Measurements from ENCODE around the gene SF1.

The SF1 gene

DNA sequence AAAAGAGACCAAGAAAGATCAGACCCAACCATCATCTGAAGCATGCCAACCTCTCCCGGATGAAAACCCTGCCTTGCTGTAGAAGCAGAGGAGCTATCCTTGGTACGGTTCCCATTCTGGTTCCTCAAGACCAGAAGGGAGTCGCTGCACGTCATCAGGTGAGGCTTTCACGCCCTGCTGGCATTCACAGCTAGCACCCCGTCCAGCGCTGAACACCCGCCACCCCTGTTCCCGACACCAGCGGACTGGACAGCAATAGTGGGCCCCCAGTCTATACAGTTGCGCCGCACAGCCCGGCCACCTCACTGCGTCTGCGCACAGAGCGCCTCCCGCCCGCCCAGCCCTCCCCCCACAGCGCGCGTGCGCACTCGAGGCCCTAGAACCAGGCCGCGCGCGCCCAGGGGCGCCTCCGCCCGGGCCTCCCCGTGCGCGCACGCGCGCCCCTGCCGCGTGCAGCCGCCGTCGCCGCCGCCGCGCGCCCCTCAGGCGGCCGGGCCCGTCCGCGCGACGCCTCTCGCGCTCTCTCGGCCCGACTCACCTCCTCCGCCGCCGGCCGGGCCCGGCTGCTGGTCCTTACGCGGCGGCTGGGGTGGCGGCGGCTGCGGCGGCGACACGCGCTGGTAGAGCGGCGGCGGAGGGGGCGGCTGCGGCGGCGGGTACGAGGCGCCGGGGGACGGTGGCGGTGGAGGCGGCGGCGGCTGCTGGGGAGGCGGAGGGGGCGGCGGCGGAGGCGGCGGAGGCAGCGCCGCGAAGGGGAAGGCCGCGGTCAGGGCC lies 706 bp downstream of the SF1 start:
- peak in 12 of 14 donors; percentile 60 to 88 (median 74) for DNase-seq

DNA sequence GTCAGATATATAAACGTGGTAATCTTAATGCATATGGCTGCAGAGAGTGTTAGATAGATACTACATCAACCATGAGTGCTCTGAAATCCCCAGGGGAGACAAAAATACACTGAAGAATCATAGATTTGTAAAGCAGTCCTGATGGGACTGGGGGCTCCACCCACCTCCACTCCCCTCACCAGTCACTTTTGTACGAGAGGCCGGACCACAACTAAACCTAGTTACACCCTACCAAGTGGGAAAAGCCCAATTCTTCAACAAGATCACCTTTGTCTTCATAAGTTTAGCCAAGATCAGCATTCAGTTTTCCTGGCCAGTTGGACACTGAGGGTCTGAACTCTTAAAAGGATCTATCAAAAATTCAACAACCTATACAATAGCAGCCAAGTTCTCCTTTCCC lies 1.5 kb downstream of the SF1 start:
- DNase-seq: no peak

DNA sequence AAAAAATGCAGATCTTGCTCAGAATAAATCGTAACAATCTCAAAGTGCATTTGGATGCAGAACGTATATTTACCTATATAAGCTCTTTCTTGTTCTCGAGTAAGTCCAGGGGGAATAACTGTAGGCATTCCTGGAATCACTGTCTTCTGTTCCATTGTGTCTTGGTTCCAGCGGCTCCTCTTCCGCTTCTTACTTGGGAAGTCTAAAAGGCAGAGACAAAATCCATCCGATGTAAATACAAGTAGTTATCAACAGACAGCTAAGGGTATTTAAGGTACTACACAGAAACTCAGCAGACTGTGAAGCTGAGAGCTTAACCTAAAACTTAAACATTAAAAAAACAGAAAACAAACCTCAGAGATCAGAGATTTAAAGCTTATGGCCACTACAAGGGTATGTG lies 1.9 kb downstream of the SF1 start:
- no peak for DNase-seq

GRCh38 chr11:64774144-64774543 lies 4.2 kb downstream of the SF1 start:
- DNase-seq: no peak

DNA sequence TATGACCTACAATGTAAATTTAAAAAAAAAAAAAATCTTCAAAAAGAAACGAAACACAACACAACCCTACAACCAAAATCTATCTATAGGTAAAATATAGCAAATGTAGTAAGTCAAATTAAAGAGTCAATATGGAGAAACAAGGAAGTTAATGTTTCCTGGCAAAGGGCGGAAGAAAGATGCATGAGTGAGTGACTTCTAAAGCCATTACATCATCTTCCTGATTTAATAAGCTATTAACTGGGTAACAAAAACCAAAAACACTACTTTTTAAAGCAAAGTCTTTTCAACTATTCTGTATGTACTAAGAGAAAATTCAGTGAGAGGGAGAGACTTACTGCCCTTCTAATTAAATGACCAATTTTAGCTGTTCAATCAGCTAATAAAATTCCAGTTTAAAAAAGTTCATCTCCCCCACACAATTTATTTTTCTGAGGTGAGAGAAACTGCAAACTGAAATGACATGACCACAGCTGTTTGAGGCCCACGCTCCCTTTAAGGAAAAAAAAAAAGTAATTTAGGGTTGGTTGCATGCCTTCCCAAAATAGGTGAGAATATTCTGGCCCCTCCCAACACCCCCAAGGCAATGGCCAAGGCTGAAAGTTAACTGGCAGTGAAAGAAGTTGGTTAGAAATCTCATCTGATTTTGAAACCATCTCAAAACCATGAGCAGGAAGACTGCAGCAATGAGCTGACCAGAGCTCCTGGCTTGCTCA lies 5.9 kb downstream of the SF1 start:
- no peak for DNase-seq

- no peak for DNase-seq
Observed at GRCh38 chr11:64771861-64772260, 6.5 kb downstream of the SF1 start.

- DNase-seq: no peak
Observed at GRCh38 chr11:64770120-64770519, 8.2 kb downstream of the SF1 start.

- DNase-seq: no peak
Observed at GRCh38 chr11:64769283-64769682, 9.1 kb downstream of the SF1 start.

DNA sequence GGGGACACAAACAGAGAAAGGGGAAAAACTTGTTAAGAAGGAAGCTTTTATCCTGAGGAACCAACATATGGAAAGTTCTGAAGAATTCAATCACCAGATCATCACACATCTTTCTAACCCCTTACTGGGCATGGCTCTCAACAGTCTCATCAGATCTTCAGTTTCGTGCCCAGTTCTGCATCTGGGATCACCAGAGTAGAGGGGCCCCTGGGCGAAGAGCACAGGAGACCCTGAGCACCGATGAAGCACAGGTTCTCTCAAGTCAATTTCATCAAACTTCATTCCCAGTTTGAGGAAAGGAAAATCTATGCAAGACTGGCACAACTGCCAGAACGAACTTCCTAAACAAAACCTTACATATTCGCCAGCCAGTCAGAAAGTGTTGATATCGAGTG lies 10.0 kb downstream of the SF1 start:
- DNase-seq: no peak

- peak in 3 of 14 donors; percentile 6 to 47 (median 14) for DNase-seq
Observed at GRCh38 chr11:64767344-64768299, 10.7 kb downstream of the SF1 start.

- DNase-seq: no peak
Observed at GRCh38 chr11:64766881-64767280, 11.5 kb downstream of the SF1 start.

DNA sequence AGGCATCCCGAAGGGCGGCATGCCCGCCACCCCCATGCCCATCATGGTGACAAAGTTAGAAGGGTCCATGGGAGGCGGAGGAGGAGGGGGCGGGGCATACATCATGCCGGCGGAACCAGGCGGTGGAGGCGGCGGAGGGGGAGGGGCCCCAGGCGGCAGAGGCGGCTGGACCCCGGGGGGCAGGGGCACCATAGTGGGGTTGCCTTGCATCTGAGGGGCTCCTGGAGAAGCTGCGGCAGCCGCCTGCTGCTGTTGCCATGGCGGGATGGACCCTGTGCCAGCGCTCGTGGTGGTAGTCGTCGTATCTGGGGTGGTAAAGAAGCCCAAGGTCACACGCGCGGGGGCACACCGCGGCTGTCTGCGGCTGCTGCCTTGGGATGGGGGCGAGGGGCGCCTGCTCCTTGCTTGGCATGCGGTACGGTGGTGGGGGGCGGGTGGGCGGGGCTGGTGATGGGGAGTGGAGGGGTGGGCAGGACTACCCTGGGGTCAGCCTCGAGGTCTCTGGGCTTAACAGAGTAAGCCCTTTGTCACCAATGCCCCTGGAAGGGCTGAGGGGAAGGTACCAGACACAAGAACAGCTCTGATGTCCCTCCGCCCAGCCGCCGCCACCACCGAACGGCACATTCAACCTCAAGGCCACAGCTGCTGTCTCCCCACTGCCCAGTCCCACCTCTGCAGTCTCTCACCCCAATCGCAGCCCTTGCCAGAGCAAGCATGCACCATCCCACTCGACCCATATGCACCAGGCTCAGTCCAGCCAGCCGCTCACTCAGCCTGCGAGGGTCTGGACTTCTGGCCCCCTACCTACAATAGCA lies 12.3 kb downstream of the SF1 start:
- DNase-seq: no peak

DNA sequence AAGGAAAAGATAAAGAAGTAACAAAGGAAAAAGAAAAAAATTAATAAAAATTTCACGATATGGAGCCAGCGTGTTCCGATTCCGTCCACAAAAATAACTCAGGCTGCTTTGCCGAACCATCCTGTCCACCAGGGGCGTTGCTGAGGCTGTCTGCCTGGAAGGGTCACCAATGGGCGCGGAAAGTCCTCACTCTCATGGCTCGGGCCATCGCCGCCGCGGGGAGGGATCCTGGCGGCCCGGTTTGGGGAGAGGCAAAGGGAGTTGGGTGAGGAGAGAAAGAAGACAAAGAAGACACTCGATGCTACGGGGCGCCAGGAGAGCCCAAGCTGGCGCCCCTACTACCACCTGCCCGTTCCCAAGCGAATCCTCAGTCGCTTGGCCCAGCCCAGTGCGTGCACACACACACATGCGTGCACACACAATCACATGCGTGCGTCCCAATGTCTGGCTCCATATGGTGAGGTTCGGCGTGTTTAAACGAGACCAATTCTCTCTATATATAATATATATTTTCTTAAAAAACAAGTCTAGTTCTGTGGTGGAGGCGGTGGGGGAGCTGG lies 13.0 kb downstream of the SF1 start:
- DNase-seq: peak in 1 of 14 donors; percentile 27

DNA sequence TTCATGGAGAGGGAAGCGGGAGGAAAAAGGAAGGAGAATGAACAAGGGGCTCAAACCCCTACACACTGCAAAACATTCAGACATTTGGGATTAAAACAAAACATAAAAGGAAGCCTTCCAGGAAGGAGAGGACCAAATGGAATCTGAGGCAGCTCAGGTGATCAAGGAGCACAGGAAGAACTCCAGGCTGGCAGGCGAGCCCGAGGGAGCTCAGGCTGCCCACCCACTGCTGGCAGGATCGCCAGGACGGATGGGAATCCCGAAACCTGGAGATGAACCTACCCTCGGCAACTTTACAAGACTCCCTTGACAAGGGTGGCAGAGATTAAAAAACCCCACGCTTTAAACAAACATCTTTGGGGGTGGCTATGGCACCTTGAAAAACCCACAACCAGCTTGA lies 13.6 kb downstream of the SF1 start:
- DNase-seq: no peak

- no peak for DNase-seq
Observed at GRCh38 chr11:64764040-64764611, 14.2 kb downstream of the SF1 start.

DNA sequence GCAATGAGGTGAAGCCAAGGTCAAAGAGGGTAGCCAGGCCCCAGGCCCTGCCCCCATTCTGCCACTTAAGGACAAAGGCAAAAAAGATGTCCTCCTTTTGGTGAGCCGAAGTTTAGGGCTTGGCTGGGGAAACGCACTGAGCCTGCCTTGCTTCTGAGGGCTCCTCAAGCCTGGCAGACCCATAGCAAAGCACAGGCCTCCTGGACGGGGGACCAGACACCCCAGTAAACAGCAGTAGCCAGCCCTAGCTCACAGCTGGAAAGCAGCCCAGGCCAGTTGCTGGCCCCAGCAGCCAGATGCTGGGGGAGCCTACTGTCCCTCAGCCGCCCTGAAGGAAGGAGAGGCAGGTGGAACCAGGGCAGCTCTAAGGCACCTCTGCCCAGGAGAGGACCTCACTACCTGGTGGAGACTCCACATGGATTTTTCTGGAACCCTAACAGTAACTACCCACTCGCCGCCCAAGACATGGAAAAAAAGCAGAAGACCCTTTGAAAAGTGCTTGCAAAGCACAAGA lies 14.8 kb downstream of the SF1 start:
- peak in 6 of 14 donors; percentile 29 to 54 (median 40) for DNase-seq

DNA sequence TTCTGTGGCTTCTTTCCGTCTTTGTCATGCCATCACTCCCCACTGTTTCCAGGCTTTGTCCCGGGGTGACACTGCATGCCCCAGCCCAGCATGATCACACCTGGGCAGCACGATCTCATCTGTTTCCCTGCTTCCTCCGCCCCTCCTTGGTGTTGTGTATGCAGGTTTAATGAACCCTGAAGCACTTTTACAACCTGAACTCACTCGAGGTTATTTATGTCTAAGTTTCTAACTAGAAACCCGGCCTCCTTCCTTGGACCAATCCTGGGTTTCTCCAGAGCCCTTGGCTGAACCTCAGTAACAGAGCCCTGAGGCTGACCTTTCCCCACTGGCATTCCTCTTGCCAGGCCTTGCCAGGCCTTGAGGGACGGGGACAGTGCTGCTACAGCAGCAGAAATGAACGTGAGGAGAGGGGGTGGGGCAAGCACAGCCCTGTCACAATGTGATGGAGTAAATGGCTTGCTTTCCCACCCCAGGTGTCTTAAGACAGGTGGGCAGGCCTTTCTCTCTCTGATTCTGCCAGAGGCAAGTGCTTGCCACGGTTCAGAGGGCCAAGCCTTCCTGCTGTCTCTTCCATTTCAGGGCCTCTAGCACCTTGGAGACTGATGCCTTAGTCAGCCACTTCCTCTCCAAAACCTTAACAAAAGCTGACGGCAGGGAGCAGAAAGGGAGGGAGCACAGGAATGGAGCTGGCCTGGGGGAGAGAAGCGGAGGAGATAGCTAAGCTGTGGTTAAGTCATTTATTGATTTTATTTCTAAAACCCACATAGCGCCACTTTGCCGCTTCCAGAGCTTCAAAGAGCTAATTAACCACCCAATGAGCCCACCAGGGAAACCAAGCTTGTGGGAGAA lies 15.4 kb downstream of the SF1 start:
- DNase-seq: peak in 4 of 14 donors; percentile 24 to 43 (median 29)

DNA sequence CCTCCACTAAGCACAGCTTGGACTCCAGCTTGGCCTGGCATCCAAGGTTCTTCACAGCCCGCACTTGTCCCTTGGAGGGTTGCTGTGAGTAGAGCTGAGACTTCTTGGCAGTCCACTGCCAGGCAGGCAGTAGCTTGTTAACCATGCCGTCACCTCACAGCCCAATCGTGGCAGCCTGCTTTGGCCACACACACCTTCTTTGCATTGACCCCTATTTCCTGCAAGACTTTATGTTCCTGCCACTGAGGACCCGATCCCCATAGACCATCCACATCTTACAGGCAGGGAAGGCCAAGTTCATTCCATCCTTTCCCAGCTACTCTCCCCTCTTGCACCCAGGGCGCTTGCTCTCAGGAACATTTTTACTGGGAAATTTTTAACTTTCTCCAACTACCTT lies 16.1 kb downstream of the SF1 start:
- peak in 8 of 14 donors; percentile 9 to 42 (median 28) for DNase-seq

DNA sequence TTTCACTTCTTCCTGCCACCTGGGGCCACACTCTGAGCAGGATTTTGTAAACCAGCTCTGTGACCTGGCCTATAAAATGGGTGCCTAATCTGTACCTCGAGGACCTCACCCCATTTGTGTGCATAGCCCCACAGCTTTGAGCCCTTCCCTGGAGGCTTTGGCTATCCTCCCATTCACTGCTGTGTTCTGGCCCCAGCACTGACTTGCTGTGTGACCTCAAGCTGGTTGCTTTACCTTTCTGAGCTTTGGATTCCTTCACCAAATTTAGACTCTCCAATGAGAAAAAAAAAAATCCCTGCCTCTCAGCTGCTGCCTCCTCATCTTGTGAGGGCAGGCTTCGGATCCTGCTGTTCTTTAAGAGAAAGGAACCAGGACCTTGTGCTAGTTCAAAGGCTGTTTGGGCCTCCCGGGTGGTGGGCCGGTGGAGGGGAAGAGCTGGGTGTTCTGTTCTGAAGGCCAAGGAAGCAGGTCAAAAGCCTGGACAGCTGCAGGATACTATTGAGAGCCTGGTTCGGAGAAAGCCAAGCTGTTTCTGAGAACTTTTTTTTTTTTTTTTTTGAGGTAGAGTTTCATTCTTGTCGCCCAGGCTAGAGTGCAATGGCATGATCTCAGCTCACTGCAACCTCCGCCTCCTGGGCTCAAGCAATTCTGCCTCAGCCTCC lies 17.5 kb downstream of the SF1 start:
- no peak for DNase-seq

Measured in C1 segment of cervical spinal cord (tissue), 14 donors.